ENCODE results near the gene CELSR1. TPM values are rescaled to one million over a fixed set of nuclear protein-coding genes. Genes with fewer than 3 reads are reported as not detected.

CELSR1 gene
- total RNA-seq, 2 donors from 2014 or later: 24.4 to 34.1 TPM

DNA sequence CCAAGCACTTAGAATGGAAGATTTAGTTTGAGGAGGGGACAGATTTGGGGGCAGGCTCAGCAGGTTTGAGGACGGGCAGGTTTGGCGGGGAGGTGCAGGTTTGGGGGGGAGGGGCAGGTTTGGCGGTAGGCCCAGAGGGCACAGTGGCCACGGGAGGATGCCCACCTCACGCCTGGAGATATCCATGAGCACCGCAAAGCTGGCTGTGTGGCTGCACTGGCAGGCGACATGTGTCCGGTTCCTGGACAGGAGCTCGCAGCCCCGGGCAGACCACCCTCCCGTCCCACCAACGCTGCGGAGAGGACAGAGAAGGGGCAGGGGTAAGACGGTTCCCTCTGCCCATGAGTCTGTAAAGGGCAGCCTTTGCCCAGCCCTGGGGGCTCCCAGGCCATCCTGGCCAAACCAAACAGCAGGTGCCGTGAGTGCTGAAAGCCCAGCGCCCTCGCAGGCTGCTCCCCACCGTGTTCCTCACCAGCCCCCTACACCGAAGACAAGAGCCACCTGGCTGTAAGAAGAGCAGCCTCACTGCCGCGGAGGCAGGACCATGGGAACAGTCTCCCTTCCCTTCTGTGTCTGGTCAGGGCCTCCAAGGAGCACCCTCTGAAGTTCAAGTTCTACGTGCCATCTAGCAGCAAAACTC, 158.9 kb downstream of the CELSR1 start:
- Histone ChIP-seq H3K4me1 (ENCODE audit: control insufficient read depth, insufficient read depth, low read length) (peaks cover 12% of the 10 kb centered on the region), H3K4me3 (ENCODE audit: low read length) (no peak overlapping the region), H3K27ac (ENCODE audit: low read depth, low read length) (peak overlapping the region; percentile 81), H3K27me3 (ENCODE audit: control insufficient read depth, insufficient read depth, low read length, poor library complexity, severe bottlenecking) (no peaks in the 10 kb centered on the region), H3K9ac (ENCODE audit: extremely low read depth, low read length, poor library complexity, severe bottlenecking) (peak overlapping the region; percentile 80), H3K36me3 (ENCODE audit: control insufficient read depth, insufficient read depth, low read length) (peaks cover 25% of the 10 kb centered on the region), H3K9me3 (ENCODE audit: control insufficient read depth, low read length) (peaks cover 20% of the 10 kb centered on the region)
- Mint-ChIP-seq H3K9me3 (peaks cover 18% of the 10 kb centered on the region), H3K27ac (peak overlapping the region; percentile 96), H3K4me1 (peaks cover 33% of the 10 kb centered on the region), H3K4me3 (peak overlapping the region; percentile 29), H3K36me3 (ENCODE audit: low read depth) (peaks cover 62% of the 10 kb centered on the region), H3K27me3 (ENCODE audit: insufficient read depth) (no peaks in the 10 kb centered on the region)
- TF ChIP-seq, protein P1, sequence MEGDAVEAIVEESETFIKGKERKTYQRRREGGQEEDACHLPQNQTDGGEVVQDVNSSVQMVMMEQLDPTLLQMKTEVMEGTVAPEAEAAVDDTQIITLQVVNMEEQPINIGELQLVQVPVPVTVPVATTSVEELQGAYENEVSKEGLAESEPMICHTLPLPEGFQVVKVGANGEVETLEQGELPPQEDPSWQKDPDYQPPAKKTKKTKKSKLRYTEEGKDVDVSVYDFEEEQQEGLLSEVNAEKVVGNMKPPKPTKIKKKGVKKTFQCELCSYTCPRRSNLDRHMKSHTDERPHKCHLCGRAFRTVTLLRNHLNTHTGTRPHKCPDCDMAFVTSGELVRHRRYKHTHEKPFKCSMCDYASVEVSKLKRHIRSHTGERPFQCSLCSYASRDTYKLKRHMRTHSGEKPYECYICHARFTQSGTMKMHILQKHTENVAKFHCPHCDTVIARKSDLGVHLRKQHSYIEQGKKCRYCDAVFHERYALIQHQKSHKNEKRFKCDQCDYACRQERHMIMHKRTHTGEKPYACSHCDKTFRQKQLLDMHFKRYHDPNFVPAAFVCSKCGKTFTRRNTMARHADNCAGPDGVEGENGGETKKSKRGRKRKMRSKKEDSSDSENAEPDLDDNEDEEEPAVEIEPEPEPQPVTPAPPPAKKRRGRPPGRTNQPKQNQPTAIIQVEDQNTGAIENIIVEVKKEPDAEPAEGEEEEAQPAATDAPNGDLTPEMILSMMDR (conservative IDR thresholded peaks at IDR 0.05): no peak
- DNase-seq: no peak
- WGBS, 2 experiments (ENCODE audit: insufficient coverage in 1 of 2, insufficient read length in 1 of 2): 82% methylated on average over 17 to 22 of the region's 22 CpGs

DNA sequence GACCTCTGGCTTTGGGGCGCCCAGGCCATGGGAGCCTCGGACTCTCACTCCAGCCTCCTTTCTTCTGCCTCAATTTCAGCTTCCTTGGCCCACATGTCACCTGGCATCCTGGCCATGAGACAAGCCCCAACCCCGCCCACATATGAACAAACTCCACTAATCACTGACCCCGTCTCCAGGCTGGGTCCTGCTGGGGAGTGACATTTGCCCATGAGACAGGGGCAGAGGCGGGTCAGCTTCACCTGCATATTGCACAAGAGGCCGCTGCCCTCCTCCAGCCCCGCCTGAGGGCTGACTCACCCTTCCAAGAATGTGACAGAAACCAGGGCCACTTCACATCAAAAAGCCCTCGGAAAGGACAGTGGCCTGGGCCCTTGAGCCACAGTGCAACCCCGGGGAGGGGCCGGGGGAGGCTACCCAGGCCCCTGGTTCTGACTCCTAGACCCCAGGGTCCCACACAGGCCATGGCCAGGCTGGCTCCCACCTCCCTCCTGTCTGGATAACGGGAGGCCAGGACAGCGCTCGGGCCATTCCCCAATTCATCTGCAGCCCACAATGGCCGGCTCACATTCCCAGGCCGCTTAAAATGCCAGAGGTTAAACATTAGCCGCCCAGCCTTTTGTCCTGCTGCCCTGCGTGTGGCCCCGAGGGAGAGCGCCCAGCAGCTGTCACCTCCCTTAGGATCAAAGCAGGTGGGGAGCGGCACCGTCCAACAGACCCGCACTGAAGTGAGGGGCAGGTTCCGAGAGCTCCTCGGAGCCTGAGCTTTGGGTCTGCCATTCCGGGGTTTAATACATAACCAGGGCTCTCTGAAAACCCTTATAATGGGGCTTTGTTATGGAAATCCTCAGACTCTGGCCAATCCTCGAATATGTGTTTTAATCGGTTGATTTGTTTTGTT, 159.6 kb downstream of the CELSR1 start:
- Mint-ChIP-seq H3K4me3 (peak overlapping the region; percentile 29), H3K36me3 (ENCODE audit: low read depth) (peaks cover 57% of the 10 kb centered on the region), H3K9me3 (peaks cover 16% of the 10 kb centered on the region), H3K27ac (peak overlapping the region; percentile 96), H3K4me1 (peaks cover 33% of the 10 kb centered on the region), H3K27me3 (ENCODE audit: insufficient read depth) (no peaks in the 10 kb centered on the region)
- Histone ChIP-seq H3K27me3 (ENCODE audit: control insufficient read depth, insufficient read depth, low read length, poor library complexity, severe bottlenecking) (no peaks in the 10 kb centered on the region), H3K4me1 (ENCODE audit: control insufficient read depth, insufficient read depth, low read length) (peaks cover 12% of the 10 kb centered on the region), H3K36me3 (ENCODE audit: control insufficient read depth, insufficient read depth, low read length) (peaks cover 22% of the 10 kb centered on the region), H3K4me3 (ENCODE audit: low read length) (no peak overlapping the region), H3K9ac (ENCODE audit: extremely low read depth, low read length, poor library complexity, severe bottlenecking) (peak overlapping the region; percentile 80), H3K27ac (ENCODE audit: low read depth, low read length) (peak overlapping the region; percentile 81), H3K9me3 (ENCODE audit: control insufficient read depth, low read length) (peaks cover 20% of the 10 kb centered on the region)
- TF ChIP-seq, protein P1 (conservative IDR thresholded peaks at IDR 0.05): no peak
- DNase-seq: peak; percentile 95
- WGBS, 2 experiments (ENCODE audit: insufficient coverage in 1 of 2, insufficient read length in 1 of 2): 35 to 42% methylated on average over 7 to 27 of the region's 27 CpGs

DNA sequence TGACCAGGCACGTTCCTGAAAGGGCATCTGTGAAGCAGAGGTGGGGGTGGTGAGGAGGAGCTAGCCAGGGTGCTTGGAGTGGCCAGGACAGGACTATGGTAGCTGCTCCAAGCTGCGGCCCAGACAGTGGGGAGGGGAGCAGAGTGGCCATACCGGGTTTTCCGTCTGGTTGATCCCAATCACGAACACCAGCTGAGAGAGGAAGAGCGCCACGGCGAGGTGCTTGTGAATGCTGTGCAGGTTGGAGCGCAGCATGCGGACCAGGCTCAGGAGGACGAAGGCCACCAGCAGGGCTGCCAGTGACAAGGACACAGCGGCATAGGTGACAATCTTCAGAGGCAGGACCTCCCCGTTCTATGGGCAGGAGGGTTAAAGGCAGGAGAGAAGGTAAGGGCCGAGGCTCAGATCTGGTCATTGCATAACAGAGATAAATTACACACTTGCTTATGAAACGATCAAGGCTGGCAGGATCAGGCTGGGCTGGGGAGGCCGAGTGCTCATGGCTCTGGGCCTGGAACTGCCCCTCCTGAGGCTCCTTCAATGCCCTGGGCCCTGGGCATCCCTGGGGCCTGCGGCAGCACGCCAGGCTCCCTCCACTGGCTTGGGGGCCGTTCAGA, 160.4 kb downstream of the CELSR1 start:
- Mint-ChIP-seq H3K4me1 (peaks cover 33% of the 10 kb centered on the region), H3K9me3 (peaks cover 13% of the 10 kb centered on the region), H3K36me3 (ENCODE audit: low read depth) (peaks cover 56% of the 10 kb centered on the region), H3K27ac (peak overlapping the region; percentile 95), H3K27me3 (ENCODE audit: insufficient read depth) (no peaks in the 10 kb centered on the region), H3K4me3 (peak overlapping the region; percentile 27)
- Histone ChIP-seq H3K9ac (ENCODE audit: extremely low read depth, low read length, poor library complexity, severe bottlenecking) (no peak overlapping the region), H3K9me3 (ENCODE audit: control insufficient read depth, low read length) (peaks cover 20% of the 10 kb centered on the region), H3K4me3 (ENCODE audit: low read length) (peak overlapping the region; percentile 23), H3K4me1 (ENCODE audit: control insufficient read depth, insufficient read depth, low read length) (peaks cover 12% of the 10 kb centered on the region), H3K27ac (ENCODE audit: low read depth, low read length) (peak overlapping the region; percentile 81), H3K36me3 (ENCODE audit: control insufficient read depth, insufficient read depth, low read length) (peaks cover 18% of the 10 kb centered on the region), H3K27me3 (ENCODE audit: control insufficient read depth, insufficient read depth, low read length, poor library complexity, severe bottlenecking) (no peaks in the 10 kb centered on the region)
- TF ChIP-seq, protein P1 (conservative IDR thresholded peaks at IDR 0.05): no peak
- WGBS, 2 experiments (ENCODE audit: insufficient coverage in 1 of 2, insufficient read length in 1 of 2): 92 to 93% methylated on average over 16 to 19 of the region's 19 CpGs
- DNase-seq: no peak
